Mammary epithelial cell (primary cell): ENCODE measurements around the gene GNGT1.

Experiments used
- EZH2 ChIP-seq: IDR thresholded peaks from 2 replicates; pipeline ENCODE4 v1.6.1; 2012; ENCODE audit warnings: low read length, inconsistent platforms, borderline replicate concordance
- TF ChIP-seq, protein P1 (sequence below), 2 donors: IDR thresholded peaks in 1 of 2; conservative IDR thresholded peaks in 1 of 2; 2 replicates each; pipeline ENCODE4 v1.5.1; 2011 to 2012; ENCODE audit warnings: inconsistent platforms in 2 of 2, low read length in 2 of 2, mild to moderate bottlenecking in 2 of 2, control low read depth in 1 of 2, low read depth in 1 of 2; ENCODE audit not compliant: insufficient read depth in 1 of 2; ENCODE audit errors: extremely low read depth in 1 of 2

DNA sequence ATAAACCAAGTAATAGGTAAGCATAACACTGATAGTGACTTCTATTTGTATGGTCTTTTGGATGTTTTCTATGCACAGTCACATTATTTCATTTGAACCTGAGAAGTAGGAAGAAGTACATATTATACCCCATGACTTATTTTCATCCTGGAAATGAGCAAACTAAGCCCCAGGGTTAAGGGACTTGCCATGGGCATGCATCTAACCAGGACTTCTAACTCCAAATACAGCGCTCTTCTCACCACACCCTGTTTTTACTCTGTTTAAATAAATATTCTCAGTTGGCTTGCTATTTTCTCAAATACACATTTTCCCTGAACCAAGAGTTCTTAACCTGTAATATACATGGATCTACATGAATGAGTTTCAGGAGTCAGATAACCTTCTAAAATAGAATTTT is 31.5 kb downstream of the GNGT1 start:
- TF ChIP-seq, protein P1, sequence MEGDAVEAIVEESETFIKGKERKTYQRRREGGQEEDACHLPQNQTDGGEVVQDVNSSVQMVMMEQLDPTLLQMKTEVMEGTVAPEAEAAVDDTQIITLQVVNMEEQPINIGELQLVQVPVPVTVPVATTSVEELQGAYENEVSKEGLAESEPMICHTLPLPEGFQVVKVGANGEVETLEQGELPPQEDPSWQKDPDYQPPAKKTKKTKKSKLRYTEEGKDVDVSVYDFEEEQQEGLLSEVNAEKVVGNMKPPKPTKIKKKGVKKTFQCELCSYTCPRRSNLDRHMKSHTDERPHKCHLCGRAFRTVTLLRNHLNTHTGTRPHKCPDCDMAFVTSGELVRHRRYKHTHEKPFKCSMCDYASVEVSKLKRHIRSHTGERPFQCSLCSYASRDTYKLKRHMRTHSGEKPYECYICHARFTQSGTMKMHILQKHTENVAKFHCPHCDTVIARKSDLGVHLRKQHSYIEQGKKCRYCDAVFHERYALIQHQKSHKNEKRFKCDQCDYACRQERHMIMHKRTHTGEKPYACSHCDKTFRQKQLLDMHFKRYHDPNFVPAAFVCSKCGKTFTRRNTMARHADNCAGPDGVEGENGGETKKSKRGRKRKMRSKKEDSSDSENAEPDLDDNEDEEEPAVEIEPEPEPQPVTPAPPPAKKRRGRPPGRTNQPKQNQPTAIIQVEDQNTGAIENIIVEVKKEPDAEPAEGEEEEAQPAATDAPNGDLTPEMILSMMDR (conservative IDR thresholded peaks at IDR 0.05 in 1 of 2, IDR thresholded peaks at IDR 0.05 in 1 of 2; ENCODE audit: extremely low read depth in 1 of 2, insufficient read depth in 1 of 2, low read depth in 1 of 2, low read length in 2 of 2) = no peak
- TF ChIP-seq EZH2 = no peak
